Measurements from ENCODE around the gene DNAJA3. TPM values are rescaled to one million over a fixed set of nuclear protein-coding genes. Genes with fewer than 3 reads are reported as not detected.

Gene DNAJA3
- total RNA-seq, 3 donors from 2014 or later (not counting 1 experiment from before 2014, with no cell fraction given), result 22.1 to 34.2 (median 27.2) TPM

DNA sequence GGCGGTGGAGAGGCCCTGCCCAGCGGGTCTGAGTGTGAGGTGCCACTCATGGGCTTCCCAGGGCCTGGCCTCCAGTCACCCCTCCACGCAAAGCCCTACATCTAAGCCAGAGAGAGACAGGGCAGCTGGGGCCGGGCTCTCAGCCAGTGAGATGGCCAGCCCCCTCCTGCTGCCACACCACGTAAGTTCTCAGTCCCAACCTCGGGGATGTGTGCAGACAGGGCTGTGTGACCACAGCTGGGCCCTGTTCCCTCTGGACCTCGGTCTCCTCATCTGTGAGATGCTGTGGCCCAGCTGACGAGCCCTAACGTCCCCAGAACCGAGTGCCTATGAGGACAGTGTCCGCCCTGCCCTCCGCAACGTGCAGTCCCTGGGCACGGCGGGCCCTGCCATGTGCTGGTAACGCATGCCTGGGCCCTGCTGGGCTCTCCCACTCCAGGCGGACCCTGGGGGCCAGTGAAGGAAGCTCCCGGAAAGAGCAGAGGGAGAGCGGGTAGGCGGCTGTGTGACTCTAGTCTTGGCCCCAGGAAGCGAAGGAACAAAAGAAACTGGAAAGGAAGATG, 42.8 kb upstream of the DNAJA3 start:
- Histone ChIP-seq H3K27ac (ENCODE audit: low read length) (no peak overlapping the region), H3K4me1 (ENCODE audit: control insufficient read depth, insufficient read depth, low read length) (no peaks in the 10 kb centered on the region), H3K4me3 (ENCODE audit: low read length) (no peak overlapping the region), H3K27me3 (ENCODE audit: control insufficient read depth, insufficient read depth, low read length) (no peaks in the 10 kb centered on the region), H3K36me3 (ENCODE audit: control insufficient read depth, insufficient read depth, low read length) (peaks cover 67% of the 10 kb centered on the region), H3K9me3 (ENCODE audit: control insufficient read depth, insufficient read depth, low read length) (no peaks in the 10 kb centered on the region)
- peaks cover 0 to 28% of the 10 kb centered on the region in 2 donors for H3K4me1 Mint-ChIP-seq
- intact Hi-C loops (cut with micrococcal nuclease), result no loop called here
- ATAC-seq (no peak), DNase-seq (no peak)
- no peak overlapping the region for H3K4me3 Mint-ChIP-seq
- no peaks in the 10 kb centered on the region for H3K27me3 Mint-ChIP-seq (ENCODE audit: low read depth in 2 of 2)
- TF ChIP-seq, protein P1, sequence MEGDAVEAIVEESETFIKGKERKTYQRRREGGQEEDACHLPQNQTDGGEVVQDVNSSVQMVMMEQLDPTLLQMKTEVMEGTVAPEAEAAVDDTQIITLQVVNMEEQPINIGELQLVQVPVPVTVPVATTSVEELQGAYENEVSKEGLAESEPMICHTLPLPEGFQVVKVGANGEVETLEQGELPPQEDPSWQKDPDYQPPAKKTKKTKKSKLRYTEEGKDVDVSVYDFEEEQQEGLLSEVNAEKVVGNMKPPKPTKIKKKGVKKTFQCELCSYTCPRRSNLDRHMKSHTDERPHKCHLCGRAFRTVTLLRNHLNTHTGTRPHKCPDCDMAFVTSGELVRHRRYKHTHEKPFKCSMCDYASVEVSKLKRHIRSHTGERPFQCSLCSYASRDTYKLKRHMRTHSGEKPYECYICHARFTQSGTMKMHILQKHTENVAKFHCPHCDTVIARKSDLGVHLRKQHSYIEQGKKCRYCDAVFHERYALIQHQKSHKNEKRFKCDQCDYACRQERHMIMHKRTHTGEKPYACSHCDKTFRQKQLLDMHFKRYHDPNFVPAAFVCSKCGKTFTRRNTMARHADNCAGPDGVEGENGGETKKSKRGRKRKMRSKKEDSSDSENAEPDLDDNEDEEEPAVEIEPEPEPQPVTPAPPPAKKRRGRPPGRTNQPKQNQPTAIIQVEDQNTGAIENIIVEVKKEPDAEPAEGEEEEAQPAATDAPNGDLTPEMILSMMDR (IDR thresholded peaks at IDR 0.05), result no peak
- H3K27ac Mint-ChIP-seq, result peak overlapping the region; percentile 38 to 50
- no peaks in the 10 kb centered on the region for H3K9me3 Mint-ChIP-seq
- WGBS (ENCODE audit: insufficient coverage), result 97% methylated on average over 20 of the region's 21 CpGs
- no peaks in the 10 kb centered on the region for H3K36me3 Mint-ChIP-seq

DNA sequence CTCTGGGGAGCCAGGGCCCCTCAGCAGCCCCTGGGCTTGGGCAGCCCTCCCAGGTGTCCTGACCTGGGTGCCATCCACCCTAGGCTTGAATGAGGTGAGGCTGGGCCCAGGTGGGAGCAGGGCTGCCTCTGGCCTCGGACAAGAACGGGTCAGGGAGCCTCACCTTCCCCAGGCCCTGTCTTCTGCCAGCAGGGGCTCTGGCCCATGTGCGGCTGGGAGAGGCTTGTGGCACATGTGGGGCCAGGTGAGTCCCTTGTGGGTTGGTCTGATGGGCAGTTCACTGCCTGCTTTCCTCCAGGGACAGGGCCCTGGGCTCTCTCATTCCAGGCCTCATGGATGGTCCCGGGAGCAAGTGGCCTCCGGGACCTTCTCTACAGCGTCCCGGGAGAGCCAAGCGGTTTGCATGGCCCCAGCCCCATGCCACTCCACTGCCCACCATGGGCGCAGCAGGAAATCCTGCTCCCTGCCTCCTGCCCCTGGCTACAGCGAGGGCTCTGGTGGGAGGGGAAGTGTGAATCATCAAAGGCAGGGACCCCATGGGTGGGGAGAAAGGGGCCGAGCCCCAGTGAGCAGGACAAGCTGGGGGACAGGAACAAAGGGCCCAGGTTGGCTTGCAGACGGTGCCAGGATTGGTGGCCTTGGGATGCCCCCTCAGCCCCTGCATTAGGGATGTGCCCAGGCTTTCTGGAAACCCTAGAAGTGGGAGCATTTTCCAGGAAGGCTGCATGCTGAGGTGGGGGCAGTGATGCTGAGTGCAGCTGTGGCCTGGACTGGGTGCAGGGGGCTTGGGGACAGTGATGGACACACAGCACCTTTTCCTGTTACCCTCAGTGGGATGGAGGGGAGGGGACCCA, 41.9 kb upstream of the DNAJA3 start:
- ATAC-seq, result no peak
- no peak for DNase-seq
- WGBS (ENCODE audit: insufficient coverage), result 97% methylated on average over 12 of the region's 12 CpGs
- Mint-ChIP-seq H3K36me3 (no peaks in the 10 kb centered on the region), H3K4me1 (peaks cover 0 to 28% of the 10 kb centered on the region in 2 donors), H3K27me3 (ENCODE audit: low read depth in 2 of 2) (no peaks in the 10 kb centered on the region), H3K27ac (peak overlapping the region; percentile 38 to 50), H3K4me3 (no peak overlapping the region), H3K9me3 (no peaks in the 10 kb centered on the region)
- Histone ChIP-seq H3K27ac (ENCODE audit: low read length) (no peak overlapping the region), H3K36me3 (ENCODE audit: control insufficient read depth, insufficient read depth, low read length) (peaks cover 72% of the 10 kb centered on the region), H3K27me3 (ENCODE audit: control insufficient read depth, insufficient read depth, low read length) (no peaks in the 10 kb centered on the region), H3K4me3 (ENCODE audit: low read length) (no peak overlapping the region), H3K9me3 (ENCODE audit: control insufficient read depth, insufficient read depth, low read length) (no peaks in the 10 kb centered on the region), H3K4me1 (ENCODE audit: control insufficient read depth, insufficient read depth, low read length) (no peaks in the 10 kb centered on the region)
- intact Hi-C loops (cut with micrococcal nuclease), result no loop called here
- TF ChIP-seq, protein P1 (IDR thresholded peaks at IDR 0.05), result no peak

DNA sequence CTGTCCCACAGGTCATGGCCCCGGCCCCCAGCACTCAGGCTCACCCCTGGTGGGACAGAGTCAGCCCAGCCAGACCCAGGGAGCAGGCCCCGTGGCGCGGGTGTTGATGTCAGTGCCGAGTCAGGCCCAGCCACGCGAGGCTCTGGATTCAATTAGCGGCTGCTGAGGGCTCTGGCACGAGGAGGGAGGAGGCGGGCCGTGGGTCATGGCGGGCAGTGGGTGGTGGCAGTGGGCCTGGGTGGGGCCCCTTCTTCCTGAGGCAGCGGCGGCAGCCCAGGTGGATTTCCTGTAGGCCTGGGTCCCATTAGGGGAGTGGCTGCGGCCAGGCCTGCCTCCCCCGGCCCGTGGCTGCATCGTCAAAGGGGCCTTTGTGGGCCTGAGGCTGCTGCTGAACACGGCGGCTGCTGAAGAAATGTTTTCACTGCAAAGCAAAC, 41.1 kb upstream of the DNAJA3 start:
- H3K36me3 Mint-ChIP-seq, result no peaks in the 10 kb centered on the region
- ATAC-seq, result no peak
- Histone ChIP-seq H3K27me3 (ENCODE audit: control insufficient read depth, insufficient read depth, low read length) (no peaks in the 10 kb centered on the region), H3K9me3 (ENCODE audit: control insufficient read depth, insufficient read depth, low read length) (no peaks in the 10 kb centered on the region), H3K27ac (ENCODE audit: low read length) (no peak overlapping the region), H3K36me3 (ENCODE audit: control insufficient read depth, insufficient read depth, low read length) (peaks cover 72% of the 10 kb centered on the region), H3K4me3 (ENCODE audit: low read length) (no peak overlapping the region), H3K4me1 (ENCODE audit: control insufficient read depth, insufficient read depth, low read length) (no peaks in the 10 kb centered on the region)
- WGBS (ENCODE audit: insufficient coverage), result 83% methylated on average over 20 of the region's 20 CpGs
- no peak overlapping the region for H3K4me3 Mint-ChIP-seq
- H3K9me3 Mint-ChIP-seq, result no peaks in the 10 kb centered on the region
- no peaks in the 10 kb centered on the region for H3K27me3 Mint-ChIP-seq (ENCODE audit: low read depth in 2 of 2)
- TF ChIP-seq, protein P1 (IDR thresholded peaks at IDR 0.05), result no peak
- H3K27ac Mint-ChIP-seq, result no peak overlapping the region
- DNase-seq, result no peak
- intact Hi-C loops (cut with micrococcal nuclease), result no loop called here
- H3K4me1 Mint-ChIP-seq, result peaks cover 0 to 28% of the 10 kb centered on the region in 2 donors
